H1 (cell line): ENCODE measurements around the gene TMEM108.

ENCODE experiments used
- ATF3 ChIP-seq: IDR thresholded peaks from 2 replicates; pipeline ENCODE4 v1.6.1; 2011; ENCODE audit warnings: low read depth, mild to moderate bottlenecking, low read length; ENCODE audit not compliant: insufficient read depth
- CTCF ChIP-seq, 3 experiments: IDR thresholded peaks; 1 replicate in 2 of 3; 2 replicates in 1 of 3; pipeline versions ENCODE4 v1.5.1 to v1.6.1; 2011; ENCODE audit warnings: low read length in 3 of 3, mild to moderate bottlenecking in 3 of 3, inconsistent platforms in 2 of 3, low read depth in 1 of 3, moderate library complexity in 1 of 3; ENCODE audit not compliant: insufficient read depth in 1 of 3; ENCODE audit errors: control extremely low read depth in 1 of 3
- EZH2 ChIP-seq: fragments of 200-600 bp; sonication (generic); IDR thresholded peaks from 2 replicates; pipeline ENCODE4 v1.7.1; 2012; ENCODE audit warnings: low read depth, mild to moderate bottlenecking, moderate library complexity, low read length, inconsistent platforms; ENCODE audit not compliant: severe bottlenecking
- FOSL1 ChIP-seq: IDR thresholded peaks from 2 replicates; pipeline ENCODE4 v1.6.1; 2011; ENCODE audit warnings: mild to moderate bottlenecking, low read depth, low read length, moderate library complexity; ENCODE audit not compliant: insufficient read depth
- HDAC6 ChIP-seq: IDR thresholded peaks from one replicate; pipeline ENCODE4 v1.7.1; 2012; ENCODE audit warnings: low read depth, mild to moderate bottlenecking, inconsistent platforms, low read length, moderate library complexity
- JUN ChIP-seq: IDR thresholded peaks from 2 replicates; pipeline ENCODE4 v1.6.1; 2011; ENCODE audit warnings: low read depth, mild to moderate bottlenecking, improper control_type of control experiment, low read length
- POLR2A ChIP-seq, 2 experiments: IDR thresholded peaks; 1 replicate in 1 of 2; 2 replicates in 1 of 2; pipeline ENCODE4 v1.6.1; 2011; ENCODE audit warnings: low read depth in 2 of 2, low read length in 2 of 2, mild to moderate bottlenecking in 2 of 2; ENCODE audit errors: control extremely low read depth in 1 of 2
- RXRA ChIP-seq: IDR thresholded peaks from 2 replicates; pipeline ENCODE4 v1.6.1; 2011; ENCODE audit warnings: low read depth, mild to moderate bottlenecking, low read length, moderate library complexity; ENCODE audit not compliant: insufficient read depth
- TCF12 ChIP-seq: IDR thresholded peaks from 2 replicates; pipeline ENCODE4 v1.6.1; 2011; ENCODE audit warnings: low read depth, mild to moderate bottlenecking, low read length

GRCh38 chr3:133189893-133190292, 151.7 kb downstream of the TMEM108 start:
- TF ChIP-seq FOSL1 (no peak), RXRA (no peak), HDAC6 (no peak), CTCF (IDR thresholded peaks at IDR 0.05; ENCODE audit: control extremely low read depth in 1 of 3, insufficient read depth in 1 of 3, low read depth in 1 of 3, low read length in 3 of 3) (no peak), EZH2 (no peak), ATF3 (no peak), POLR2A (IDR thresholded peaks at IDR 0.05; ENCODE audit: control extremely low read depth in 1 of 2, low read depth in 2 of 2, low read length in 2 of 2) (no peak), JUN (no peak), TCF12 (no peak)
